MM.1S (cell line): Measurements from ENCODE around the gene ZBTB49.

Experiments
- EZH2phosphoT487 ChIP-seq: fragments of 300-600 bp; sonication (generic); IDR thresholded peaks from 2 replicates; pipeline ENCODE4 v1.6.1; 2018; ENCODE audit warnings: antibody characterized with exemption, low read length
- TF ChIP-seq, protein P1 (sequence below): fragments of 300-600 bp; sonication (generic); IDR thresholded peaks from 2 replicates; pipeline ENCODE4 v1.5.1; 2016; ENCODE audit warnings: antibody characterized with exemption, low read length, mixed read lengths

DNA sequence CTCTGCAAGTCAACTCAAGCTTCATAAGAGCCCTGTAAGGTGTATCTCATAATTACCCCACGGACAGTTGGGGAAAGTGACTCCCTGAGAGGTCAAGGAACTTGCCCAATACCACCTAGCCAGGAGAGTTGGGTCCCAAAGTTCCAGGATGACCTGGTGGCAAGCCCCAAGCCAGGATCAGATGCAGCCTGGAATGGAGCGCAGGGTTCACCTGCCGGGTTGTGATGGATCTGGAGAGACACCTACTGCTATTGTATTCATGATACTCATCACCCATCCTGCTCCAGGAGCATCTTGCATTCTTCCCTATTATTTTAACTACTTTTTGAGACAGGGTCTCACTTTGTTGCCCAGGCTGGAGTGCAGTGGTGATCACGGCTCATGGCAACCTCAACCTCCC, 36.1 kb downstream of the ZBTB49 start:
- TF ChIP-seq, protein P1, sequence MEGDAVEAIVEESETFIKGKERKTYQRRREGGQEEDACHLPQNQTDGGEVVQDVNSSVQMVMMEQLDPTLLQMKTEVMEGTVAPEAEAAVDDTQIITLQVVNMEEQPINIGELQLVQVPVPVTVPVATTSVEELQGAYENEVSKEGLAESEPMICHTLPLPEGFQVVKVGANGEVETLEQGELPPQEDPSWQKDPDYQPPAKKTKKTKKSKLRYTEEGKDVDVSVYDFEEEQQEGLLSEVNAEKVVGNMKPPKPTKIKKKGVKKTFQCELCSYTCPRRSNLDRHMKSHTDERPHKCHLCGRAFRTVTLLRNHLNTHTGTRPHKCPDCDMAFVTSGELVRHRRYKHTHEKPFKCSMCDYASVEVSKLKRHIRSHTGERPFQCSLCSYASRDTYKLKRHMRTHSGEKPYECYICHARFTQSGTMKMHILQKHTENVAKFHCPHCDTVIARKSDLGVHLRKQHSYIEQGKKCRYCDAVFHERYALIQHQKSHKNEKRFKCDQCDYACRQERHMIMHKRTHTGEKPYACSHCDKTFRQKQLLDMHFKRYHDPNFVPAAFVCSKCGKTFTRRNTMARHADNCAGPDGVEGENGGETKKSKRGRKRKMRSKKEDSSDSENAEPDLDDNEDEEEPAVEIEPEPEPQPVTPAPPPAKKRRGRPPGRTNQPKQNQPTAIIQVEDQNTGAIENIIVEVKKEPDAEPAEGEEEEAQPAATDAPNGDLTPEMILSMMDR: no peak
- no peak for TF ChIP-seq EZH2phosphoT487
